SH-SY5Y (cell line): Measurements from ENCODE around the gene TFB1M.

ENCODE experiments used
- GATA2 ChIP-seq: IDR thresholded peaks from 2 replicates; pipeline ENCODE4 v1.6.1; 2011; ENCODE audit warnings: mild to moderate bottlenecking, low read depth, low read length
- GATA3 ChIP-seq: IDR thresholded peaks from 2 replicates; pipeline ENCODE4 v1.6.1; 2011; ENCODE audit warnings: low read depth, mild to moderate bottlenecking, low read length, moderate library complexity

DNA sequence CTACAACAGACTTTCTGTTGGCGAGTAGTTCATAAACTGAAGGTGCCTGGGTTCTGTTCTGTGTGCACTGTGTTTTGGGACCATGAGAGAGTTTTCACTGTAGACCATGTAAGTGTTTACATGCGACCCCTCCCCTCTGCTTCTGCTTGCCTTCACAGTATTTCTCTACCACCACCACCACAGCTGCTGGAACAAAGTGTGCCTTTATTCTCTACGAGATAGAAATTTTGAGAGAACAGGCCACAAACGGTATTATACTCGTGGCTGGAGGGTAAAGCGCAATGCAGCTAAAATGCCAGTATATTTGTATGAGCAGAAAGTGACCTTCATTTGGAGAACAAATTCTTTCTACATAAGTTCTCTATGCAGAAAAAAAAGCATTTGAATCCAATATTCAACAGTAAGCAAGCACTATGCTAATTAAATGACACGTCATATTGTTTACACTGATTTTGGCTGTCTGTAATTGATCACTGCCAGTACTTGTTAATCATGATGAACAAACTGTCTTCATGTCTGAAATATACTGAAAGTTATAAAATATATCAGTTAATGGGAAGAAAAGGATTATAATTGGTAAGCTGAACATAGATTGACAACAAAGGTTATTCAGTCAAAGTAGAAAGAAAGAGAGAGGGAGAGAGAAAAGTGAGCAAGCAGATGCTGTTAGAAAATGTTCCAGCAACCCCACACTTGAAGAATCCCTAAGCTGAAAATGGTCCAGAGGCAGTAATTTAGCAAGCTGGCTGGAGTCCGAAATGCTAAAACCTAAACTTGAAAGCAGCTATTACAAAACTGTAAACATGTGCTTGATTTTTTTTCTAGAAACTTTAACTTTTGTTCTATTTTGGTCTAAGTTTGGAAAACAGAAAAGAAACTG is 41.7 kb downstream of the TFB1M start:
- TF ChIP-seq GATA2 (no peak), GATA3 (no peak)
